Measurements from ENCODE around the gene PRR12. TPM values are rescaled to one million over a fixed set of nuclear protein-coding genes. Genes with fewer than 3 reads are reported as not detected.
A peak's percentile ranks its signal among the peaks of the same experiment; 100 is the strongest.

Gene PRR12
- total and polyA plus RNA-seq, 9 of the 15 experiments (the other 6 are each of a cell fraction or from before 2014, with no cell fraction given) = 0.01 to 21.1 (median 0.98) TPM

DNA sequence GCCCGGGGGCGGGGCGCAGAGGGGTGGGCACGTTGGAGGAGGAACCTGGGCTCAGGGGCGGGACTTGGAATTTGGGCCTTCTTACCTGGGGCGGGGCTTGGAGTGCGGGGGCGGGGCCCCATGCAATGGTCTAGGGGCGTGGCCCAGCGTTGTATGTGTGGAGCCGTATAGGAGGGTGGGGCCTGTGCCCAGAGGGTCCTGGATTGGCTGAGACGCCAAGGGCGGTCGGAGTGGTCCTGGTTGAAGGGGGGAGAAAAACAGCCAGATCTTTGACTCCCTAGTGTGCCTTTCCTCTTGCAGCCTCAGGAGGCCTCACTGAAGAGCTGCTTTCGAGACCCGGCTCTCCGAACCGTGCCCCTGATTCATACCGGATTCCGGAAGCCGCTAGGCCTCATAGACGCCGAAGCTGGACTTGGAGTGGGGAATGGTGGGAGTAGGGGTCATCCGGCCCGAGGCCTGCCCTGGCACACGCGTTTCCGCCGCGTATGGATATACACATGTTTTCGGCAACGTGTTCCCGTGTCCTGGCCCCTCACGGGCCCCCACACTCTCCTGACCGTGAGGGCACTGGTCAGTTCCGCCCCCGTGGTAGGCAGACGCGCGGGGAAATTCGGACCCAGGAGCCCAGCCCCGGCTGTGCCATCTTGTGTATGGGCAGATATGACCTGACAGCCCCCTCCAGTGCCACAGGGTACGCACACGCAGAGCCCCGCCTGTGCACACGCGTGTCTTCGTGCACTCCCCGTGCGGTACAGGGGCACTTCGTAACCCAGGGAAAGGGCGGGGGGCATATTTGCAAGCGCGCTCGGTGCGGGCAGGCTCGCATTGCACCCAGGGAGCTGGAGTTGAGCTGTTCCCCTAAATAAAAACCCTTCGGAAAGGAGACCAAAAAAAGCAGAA, 661 bp upstream of the PRR12 start (continued):
- TF ChIP-seq, protein P1, sequence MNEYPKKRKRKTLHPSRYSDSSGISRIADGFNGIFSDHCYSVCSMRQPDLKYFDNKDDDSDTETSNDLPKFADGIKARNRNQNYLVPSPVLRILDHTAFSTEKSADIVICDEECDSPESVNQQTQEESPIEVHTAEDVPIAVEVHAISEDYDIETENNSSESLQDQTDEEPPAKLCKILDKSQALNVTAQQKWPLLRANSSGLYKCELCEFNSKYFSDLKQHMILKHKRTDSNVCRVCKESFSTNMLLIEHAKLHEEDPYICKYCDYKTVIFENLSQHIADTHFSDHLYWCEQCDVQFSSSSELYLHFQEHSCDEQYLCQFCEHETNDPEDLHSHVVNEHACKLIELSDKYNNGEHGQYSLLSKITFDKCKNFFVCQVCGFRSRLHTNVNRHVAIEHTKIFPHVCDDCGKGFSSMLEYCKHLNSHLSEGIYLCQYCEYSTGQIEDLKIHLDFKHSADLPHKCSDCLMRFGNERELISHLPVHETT (CRISPR knock-in tag; conservative IDR thresholded peaks at IDR 0.05 in 1 of 2, IDR thresholded peaks at IDR 0.05 in 1 of 2) = no peak
- TF ChIP-seq SLC30A9 (CRISPR knock-in tag; IDR thresholded peaks at IDR 0.05) (no peak), POLR2H (tag; IDR thresholded peaks at IDR 0.05; ENCODE audit: low read depth) (peak; percentile 84), SMAD2 (IDR thresholded peaks at IDR 0.05; ENCODE audit: low read depth, low read length) (no peak), RBM22 (IDR thresholded peaks at IDR 0.05; ENCODE audit: low read depth, low read length, poor library complexity, severe bottlenecking) (peak; percentile 53), GABPB2 (CRISPR knock-in tag; conservative IDR thresholded peaks at IDR 0.05) (no peak), POLR2AphosphoS5 (IDR thresholded peaks at IDR 0.05; ENCODE audit: control insufficient read depth, insufficient read depth, low read depth, low read length) (peak; percentile 91), SRSF3 (IDR thresholded peaks at IDR 0.05; ENCODE audit: insufficient read depth, low read length) (no peak), ZSCAN29 (IDR thresholded peaks at IDR 0.05) (peak; percentile 94), ZFPM2 (CRISPR knock-in tag; IDR thresholded peaks at IDR 0.05) (0 out of 2 replicates have a peak, but pooled peaks have one; percentile 21), DIDO1 (tag; IDR thresholded peaks at IDR 0.05; ENCODE audit: low read depth) (no peak), POLR3A (IDR thresholded peaks at IDR 0.05; ENCODE audit: borderline replicate concordance, extremely low read depth, insufficient read depth, insufficient read length) (no peak), EGR1 (conservative IDR thresholded peaks at IDR 0.05) (peak; percentile 85), TCF3 (CRISPR knock-in tag; IDR thresholded peaks at IDR 0.05) (0 out of 2 replicates have a peak, but pooled peaks have one; percentile 9), ZNF696 (CRISPR knock-in tag; conservative IDR thresholded peaks at IDR 0.05) (no peak), ESRRB (CRISPR knock-in tag; IDR thresholded peaks at IDR 0.05; ENCODE audit: borderline replicate concordance) (no peak), CBFB (CRISPR knock-in tag; IDR thresholded peaks at IDR 0.05) (no peak; the same call in 1 of the 2 replicates), NELFE (IDR thresholded peaks at IDR 0.05; ENCODE audit: insufficient read depth, insufficient read length) (no peak)
- TF ChIP-seq, protein P2, sequence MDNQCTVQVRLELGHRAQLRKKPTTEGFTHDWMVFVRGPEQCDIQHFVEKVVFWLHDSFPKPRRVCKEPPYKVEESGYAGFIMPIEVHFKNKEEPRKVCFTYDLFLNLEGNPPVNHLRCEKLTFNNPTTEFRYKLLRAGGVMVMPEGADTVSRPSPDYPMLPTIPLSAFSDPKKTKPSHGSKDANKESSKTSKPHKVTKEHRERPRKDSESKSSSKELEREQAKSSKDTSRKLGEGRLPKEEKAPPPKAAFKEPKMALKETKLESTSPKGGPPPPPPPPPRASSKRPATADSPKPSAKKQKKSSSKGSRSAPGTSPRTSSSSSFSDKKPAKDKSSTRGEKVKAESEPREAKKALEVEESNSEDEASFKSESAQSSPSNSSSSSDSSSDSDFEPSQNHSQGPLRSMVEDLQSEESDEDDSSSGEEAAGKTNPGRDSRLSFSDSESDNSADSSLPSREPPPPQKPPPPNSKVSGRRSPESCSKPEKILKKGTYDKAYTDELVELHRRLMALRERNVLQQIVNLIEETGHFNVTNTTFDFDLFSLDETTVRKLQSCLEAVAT (IDR thresholded peaks at IDR 0.05) = 0 out of 4 replicates have a peak, but pooled peaks of 1 of the 2 experiments have one; percentile 30
- TF ChIP-seq, protein P3, sequence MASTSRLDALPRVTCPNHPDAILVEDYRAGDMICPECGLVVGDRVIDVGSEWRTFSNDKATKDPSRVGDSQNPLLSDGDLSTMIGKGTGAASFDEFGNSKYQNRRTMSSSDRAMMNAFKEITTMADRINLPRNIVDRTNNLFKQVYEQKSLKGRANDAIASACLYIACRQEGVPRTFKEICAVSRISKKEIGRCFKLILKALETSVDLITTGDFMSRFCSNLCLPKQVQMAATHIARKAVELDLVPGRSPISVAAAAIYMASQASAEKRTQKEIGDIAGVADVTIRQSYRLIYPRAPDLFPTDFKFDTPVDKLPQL (IDR thresholded peaks at IDR 0.05; ENCODE audit: extremely low read depth, insufficient read length) = peak; percentile 64
- TF ChIP-seq, protein P4, sequence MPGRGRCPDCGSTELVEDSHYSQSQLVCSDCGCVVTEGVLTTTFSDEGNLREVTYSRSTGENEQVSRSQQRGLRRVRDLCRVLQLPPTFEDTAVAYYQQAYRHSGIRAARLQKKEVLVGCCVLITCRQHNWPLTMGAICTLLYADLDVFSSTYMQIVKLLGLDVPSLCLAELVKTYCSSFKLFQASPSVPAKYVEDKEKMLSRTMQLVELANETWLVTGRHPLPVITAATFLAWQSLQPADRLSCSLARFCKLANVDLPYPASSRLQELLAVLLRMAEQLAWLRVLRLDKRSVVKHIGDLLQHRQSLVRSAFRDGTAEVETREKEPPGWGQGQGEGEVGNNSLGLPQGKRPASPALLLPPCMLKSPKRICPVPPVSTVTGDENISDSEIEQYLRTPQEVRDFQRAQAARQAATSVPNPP (IDR thresholded peaks at IDR 0.05; ENCODE audit: borderline replicate concordance, insufficient read depth, insufficient read length) = no peak

All from K562 (cell line).